ENCODE data around the gene C2orf92.
"Not testable (repeated sequence)": the region's sequence is repeated elsewhere in the genome, so short reads cannot be mapped to it uniquely, and the experiment has no call there.

Gene C2orf92

DNA sequence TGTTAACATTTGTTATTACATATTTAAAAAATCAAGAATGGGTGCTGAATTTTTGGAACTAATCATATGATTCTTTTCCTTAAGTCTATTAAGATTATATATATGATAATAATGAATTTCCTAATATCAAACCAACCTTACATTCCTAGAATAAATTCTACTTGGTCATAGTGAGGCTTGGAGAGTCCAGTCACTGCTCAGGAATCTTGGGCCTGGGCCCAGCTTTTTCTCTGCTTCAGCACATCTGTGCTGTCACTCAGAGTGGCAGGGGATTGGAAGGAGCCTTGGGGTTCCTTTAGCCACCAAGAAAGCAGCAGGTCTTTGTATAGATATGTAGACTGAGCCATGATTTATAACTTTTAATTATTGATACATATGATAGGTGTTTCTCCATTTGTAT is 24.0 kb downstream of the C2orf92 start:
- no peak for DNase-seq (ENCODE audit: low spot score)

DNA sequence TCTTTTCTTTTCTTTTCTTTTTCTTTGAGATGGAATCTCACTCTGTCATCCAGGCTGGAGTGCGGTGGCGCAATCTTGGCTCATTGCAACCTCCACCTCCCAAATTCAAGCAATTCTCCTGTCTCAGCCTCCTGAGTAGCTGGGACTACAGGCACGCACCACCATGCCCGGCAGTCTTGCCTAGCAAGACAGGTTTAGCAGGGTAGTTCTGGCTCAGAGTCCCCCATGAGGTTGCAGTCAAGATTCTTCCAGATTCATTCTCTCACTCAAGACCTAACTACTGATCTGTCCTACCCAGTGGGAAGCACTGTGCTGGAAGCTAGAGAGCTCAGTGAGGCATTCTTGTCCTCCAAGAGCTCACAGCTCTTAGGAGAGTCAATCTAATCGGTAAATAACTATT is 26.2 kb downstream of the C2orf92 start:
- DNase-seq (ENCODE audit: low spot score), result peak; percentile 29

DNA sequence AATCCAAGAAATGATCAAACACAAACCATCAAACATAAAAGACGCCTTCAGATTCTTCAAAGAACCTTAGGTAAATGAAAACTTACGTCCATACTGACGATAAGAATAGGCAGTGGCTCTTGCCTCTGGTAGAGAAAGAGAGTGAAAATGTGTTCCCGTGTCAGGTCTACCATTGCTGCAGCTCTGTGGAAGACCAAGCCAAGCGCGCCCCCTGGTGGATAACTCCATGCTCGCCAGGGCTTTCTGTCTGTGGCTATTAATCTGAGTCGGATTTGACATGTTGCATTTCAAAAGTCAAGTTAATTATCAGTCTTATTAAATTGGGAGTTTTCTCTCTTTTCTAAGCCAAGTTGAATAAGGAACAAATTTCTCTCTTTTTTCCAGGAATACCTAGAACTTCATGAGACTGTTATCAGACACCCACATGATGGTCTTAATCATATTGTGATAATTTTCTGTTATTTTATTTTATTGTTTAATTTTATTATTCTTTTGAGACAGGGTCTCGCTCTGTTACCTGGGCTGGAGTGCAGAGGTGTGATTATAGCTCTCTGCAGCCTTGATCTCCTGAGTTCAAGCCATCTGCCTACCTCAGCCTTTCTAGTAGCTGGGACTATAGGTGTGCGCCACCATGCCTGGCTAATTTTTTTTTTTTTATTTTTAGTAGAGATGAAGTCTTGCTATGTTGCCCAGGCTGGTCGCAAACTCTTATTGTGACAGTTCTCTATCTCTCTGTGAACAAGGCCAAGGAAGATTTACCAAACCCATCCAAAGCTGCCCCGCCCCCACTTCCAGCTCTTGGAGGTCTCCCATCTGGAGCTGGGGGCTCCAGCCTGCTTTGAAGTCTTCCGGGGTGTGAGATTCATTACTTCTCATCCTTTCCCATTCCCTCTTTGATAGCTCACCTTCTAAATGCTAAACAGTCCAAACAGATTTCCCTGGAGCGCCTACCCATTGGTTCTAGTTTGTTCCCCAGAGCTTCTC is 28.0 kb downstream of the C2orf92 start:
- peak; percentile 89 for DNase-seq (ENCODE audit: low spot score)

DNA sequence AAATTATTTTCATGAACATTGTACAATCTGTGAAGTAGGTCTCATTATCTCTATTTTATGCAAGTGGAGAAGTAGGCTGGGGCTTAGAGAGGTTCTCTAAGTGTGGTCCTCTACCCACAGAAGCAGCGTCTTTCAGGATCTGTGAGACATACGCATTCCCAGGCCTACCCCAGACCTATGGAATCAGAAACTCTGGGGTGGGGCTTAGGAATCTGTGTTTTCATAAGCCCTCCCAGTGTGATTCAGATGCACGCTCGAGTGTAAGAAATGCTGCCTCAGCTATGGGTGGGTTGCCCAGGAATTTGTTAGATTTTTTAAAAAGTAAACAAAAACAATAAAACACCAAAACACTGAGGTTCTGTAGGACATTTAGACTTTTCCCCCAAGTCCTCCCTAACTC is 29.0 kb downstream of the C2orf92 start:
- no peak for DNase-seq (ENCODE audit: low spot score)

DNA sequence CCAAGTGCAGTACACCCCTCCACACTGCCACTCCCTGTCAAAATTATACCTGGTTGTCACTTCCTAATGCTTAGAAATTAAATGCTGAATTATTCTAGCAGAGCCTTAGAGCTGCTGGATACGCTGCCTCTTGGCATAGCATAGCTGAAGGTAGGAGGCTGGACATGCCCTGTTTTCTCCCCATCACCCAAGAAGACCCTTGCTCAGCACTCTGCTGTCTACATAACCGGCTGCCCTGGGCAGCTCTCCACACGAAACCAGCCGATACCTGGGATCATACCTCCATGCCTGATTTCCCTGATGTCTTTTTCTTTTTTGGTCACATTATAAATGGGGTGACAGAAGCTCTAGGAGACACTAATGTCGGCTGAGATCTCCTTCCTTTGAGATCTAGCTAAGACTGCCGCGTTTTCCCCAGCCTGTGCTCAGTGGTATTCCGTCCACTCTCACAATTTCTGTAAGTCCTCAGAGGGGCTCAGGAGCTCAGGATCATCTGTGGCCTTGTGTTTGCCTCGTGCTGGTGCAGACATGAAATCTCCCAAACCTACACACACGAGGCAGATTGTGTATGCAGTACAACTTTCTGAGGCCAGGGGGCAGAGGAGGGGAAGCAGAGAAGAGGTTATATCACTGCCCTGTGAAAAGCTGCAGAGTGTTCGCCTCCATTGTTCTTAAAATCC is 30.4 kb downstream of the C2orf92 start:
- peak; percentile 73 for DNase-seq (ENCODE audit: low spot score)

DNA sequence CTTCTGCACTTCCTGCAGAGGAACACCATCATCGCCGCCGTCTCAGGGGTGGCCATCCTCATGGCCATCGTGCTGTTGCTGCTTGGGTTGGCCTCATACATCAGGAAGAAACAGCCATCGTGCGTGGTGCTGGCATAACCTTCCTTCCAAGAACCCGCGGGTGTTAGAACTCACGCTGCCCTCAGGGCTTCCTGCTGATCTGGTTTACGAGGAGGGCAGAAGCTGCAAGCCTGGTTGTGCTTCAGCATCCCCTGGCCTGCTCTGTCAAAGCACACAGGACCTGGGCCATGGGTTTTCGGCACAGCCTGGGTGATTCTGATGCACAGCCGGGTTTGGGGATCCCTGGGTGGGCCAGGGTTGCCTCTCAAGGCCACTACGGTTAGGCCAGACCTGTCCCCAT is 31.7 kb downstream of the C2orf92 start:
- DNase-seq (ENCODE audit: low spot score), result no peak

DNA sequence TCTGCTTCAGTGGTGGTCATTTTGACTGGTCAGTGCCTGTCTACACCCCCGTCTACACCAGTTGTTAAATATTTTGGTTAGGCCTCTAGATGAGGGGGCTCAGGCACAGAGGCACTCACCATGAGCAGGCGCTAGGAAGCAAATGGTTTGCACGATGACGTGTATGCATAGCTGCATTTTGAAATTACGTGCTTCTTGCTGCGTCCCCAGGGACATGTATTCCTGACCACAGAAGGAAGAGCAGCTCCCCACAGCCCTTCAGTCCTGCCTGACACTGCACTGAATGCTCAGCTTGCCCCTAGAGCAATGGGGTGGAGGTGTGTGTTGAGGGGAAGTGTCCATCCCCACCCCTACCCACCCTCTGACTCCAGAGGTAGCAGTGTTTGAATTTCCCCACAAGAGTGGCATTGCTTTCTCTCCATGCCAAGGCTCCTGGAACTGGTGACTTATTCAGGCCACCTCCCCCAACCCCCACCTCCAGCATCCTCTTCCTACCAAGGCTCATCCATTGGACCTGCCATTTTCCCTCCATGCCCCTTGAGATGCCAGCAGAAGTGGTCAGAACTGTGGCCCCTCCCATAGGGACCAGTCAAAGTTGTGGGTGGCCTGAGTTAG is 32.4 kb downstream of the C2orf92 start:
- DNase-seq (ENCODE audit: low spot score), result no peak

DNA sequence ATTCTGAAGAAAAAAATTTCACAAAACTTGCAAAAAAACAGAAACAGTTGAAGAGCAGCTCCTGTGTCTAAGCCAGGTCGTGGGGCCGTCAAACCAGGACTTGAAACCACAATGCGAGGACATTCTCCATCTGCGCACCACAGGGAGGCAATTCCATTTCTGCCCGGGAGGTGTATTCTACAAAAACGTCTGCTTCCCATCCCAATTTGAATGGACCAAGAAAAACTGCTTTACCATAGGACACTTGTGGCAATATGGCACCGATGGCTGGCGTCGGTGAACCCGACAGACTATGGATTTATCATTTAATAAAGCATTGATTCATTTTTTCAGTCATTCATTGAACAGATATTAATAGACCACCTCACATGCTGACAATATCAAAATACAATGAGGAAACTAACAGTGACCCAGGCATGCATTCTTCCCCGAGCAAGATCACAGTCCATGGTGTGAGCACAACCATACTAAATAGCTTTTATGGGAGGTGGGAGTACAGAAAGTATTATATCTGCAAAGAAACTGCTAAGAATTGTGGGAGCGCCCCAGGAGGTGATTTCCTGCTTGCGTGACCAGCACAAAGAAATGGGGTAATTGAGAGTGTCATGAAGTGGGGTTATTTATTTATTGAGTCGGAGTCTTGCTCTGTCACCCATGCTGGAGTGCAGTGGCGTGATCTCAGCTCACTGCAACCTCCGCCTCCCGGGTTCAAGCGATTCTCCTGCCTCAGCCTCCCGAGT is 33.4 kb downstream of the C2orf92 start:
- DNase-seq (ENCODE audit: low spot score), result no peak

DNA sequence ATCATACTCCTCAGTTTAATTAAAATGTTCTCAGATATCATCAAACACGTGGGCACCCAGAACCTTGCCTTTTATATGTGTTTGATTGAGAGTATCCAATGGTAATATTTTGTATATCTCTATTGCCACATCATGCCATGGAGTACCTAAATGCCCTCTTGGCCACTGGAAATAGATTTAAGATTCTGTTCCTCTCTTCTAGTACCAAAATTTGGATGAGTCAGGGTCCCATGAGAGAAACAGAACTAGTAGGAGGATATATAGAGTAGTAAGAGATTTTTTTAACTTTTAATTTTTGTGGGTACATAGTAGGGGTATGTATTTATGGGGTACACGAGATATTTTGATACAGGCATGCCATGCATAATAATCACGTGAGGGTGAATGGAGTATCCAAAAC is 34.2 kb downstream of the C2orf92 start:
- no peak for DNase-seq (ENCODE audit: low spot score)

DNA sequence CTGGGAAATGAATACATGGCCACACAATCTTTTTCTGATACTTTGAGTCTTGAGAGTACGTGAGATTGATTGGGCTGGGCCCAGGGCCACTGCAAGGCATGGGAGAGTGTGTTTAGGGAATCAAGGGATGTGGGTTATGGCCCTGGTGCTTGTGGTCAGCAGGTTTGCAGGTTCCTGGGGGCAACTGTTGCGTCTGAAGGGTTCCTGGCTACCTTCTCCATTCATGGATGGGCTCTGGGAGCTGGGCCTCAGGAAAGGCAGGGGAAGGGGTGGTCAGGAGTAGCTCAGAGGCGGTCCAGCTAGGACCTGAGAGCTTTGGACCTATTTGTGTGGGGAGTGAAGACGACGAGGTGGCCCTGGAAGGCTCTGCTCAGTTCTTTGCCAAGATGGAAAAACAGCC is 35.5 kb downstream of the C2orf92 start:
- DNase-seq (ENCODE audit: low spot score), result no peak

DNA sequence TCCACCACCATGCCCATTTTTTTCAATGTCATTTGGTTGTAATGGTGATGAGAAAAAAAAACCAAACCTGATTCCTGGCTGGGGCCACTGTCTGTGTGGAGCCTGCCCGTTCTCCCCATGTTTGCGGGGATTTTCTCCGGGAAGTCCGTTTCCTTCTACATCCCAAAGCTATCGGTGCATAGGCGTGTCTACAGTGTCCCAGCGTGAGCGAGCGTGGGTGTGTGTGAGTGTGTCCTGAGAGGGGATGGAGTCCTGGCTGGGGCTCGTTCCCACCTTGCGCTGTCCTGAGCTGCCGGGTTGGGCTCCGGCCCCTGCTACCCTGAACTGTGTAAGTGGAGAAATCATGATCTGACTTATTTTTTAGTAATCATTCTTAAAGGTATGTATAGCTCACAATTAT is 36.6 kb downstream of the C2orf92 start:
- DNase-seq (ENCODE audit: low spot score), result no peak

DNA sequence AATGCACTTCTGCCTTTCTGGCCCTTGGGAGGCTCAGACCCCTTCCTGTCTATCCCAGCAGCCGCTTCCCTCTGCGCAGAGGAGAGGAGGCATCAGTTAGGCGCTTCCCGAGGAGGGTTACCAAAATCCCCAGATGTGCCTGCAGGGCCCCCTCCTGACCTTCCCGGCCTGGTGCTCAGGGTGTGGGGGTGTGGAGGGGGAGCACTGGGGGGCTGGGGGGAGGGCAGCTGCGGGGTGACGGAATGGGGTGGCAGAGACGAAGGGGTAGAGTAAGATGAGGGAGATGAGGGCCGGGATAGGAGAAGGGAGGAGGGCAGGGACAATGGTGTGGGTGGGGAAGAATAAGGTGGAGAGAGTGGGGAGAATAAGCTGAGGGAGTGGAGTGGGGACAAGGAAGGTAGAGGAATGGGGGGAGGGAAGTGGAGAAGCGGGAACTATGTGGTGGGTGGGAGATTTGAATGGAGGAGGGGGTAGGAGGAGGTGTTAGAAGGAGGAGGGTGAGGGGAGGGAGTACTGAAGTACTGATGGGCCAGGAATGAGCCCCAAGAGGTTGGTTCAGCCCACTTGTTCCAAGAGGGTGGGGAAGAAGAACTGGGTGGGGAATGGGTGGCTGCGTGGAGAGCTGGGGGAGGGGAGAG is 37.3 kb downstream of the C2orf92 start:
- no peak for DNase-seq (ENCODE audit: low spot score)

DNA sequence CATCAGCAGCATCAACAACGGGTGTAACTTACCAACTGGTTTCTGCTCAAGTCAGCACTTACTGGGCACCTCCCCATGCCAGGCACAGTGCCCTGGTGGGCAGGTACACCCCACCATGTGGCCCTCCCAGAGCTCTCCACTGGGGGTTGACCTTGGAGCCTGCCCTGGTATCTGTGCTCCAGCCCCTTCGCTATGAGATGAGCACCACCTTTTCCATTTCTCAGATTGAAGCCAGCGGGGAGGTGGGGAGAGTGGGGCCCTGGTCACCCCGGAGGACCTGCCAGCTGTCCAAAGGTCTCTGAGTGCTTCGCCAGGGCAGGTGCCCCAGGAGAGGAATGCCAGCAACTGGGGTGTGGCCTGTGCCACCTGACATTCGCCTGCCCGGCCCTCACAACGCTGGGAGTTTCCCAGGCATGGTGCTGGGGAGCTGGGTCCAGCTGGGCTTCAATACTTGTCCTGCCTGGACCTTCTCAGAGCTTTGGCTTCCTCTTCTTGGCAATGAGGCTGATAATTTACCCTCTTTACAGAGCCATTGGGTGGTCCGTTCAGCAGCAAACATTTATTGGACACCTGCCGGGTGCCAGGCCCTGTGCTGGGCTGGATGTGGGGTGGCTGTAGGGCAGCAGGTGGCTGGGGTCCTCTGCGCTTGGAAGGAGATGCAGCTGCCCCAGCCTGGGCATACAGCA is 38.0 kb downstream of the C2orf92 start:
- no peak for DNase-seq (ENCODE audit: low spot score)

DNA sequence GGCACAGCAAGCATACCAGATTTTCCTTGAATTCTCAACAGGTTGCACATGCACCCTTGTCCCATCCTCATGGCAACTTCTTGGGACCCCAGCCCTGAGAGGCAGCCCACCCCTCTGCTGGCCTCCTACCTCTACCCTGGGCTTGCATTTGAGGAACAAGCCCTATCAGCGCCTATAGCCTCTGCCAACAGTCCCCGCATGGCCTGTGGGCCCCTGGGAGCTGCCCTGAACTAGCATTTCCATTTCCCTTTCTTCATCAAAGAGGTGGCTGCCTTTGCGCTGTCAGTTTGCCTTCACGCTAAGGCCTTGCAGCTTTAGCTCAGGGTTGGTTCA is 38.5 kb downstream of the C2orf92 start:
- DNase-seq (ENCODE audit: low spot score), result no peak

DNA sequence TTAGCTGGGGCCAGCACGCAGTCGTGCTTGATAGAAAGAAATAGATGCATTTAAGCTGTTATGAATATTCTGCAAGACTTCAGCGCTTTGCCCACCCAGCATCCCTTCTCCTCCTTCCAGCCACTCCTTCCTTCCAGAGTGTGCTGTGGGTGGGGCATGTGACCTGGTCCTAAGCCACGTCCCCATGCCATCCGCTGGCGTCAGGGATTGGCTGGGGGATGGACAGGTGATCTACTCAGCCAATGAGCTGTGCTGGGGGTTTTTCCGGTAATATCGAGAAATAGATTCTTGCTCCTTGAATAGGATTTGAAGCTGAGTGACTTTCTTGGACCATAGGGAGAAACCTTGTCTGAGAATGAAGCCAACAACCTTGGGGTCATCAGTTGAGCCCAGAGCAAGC is 39.1 kb downstream of the C2orf92 start:
- DNase-seq (ENCODE audit: low spot score), result no peak

DNA sequence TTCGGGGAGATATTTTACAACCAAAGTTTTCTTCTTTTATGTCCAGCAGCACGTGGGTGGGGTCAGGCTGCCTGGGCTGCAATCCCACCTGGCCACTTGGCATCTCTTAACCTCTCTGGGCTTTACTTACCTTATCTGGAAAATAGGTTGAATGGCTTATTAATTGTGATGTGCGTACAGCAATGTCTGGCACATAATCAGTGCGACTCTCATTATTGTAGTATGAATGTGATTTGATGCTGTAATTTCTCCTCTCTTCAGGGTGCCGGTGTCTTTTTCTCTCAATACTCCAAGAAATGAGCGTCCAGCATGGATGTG is 41.8 kb downstream of the C2orf92 start:
- DNase-seq (ENCODE audit: low spot score), result no peak

DNA sequence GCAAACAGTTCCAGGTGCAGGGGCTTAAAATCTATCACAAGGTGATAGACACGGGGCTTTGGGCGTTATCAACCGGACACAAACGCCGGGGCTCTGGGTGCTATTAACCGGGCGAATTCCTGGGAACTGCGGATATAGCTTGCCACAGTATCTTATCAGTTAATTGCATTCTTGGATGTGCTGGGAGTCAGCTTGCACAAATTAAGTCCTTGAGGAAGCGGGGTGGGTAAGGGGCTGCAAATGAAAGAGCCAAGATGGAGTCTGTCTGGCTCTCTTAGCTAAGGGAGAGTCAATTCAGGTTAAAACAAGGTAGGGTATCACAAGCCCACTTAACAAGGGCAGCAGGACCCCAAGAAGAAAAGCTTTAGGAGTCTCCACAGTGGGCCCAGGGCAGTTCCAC is 42.7 kb downstream of the C2orf92 start:
- not testable (repeated sequence) for DNase-seq (ENCODE audit: low spot score)

DNA sequence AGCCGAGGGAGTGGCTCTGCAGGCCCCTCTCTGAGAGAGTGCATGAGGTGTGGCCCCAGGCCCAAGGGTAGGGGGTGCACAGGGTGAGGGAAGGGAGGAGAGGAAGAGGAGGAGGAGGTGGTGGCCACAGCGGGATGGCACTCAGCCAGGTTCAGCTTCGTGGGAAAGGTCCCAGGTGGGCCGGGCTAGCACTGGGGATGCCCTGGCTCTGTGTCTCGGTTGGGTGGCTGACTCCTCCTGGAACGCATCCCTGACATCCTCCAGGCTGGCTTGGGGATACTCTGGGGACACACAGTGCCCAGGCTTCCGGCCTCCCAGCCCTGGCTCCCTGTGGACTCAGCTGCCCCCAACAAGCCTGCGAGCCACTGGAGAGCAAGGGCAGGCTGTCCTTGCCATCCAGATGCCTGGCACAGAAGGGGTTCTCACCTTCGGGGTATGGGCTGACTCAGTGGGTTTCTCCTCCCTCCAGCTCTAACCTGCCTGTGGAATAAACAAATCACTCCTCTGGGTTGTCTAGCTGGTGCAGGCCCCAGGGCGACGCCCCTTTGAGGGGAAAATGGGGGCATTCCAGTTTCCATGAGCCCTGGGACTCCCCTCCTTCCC is 43.3 kb downstream of the C2orf92 start:
- DNase-seq (ENCODE audit: low spot score), result no peak

DNA sequence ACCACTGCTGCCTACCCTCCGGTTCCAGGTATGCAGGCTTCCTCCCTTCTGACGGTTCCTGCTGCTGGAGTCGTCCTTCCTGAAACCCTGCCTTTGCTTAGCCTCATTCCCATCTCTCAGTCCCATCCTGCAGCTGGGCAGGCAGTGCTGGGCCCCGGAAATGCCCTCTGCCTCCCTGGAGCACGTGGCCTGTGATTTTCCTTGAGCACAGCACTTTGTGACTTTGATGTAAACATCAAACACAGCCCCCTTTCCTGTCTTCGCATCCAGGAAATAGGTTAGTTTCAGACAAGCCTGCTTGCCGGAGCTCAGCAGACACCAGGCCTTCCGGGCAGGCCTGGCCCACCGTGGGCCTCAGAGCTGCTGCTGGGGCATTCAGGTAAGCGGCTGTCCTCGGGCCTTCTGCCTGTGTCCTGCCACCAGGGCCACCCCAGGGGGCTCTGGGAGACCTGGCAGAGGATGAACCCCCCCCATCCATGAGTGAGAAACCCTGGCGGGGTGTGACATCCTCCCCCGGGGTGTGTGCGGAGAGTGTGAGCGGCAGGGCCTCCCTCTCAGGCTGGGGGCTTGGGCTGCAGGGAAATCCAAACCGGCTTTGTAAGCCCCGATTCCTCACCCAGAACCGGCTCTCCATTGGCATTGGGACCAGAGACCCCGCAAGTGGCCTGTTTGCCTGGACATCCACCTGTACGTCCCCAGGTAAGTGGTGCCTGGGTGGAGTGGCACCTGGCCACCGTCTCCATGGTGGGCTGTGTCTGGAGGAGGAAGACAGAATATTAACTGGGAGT is 44.0 kb downstream of the C2orf92 start, which contains the start of gene ZAP70:
Gene ZAP70 (plus strand): TSS at position 281 of the 788 bp plus-strand sequence. CDS start 10,461 bp downstream, outside the sequence.
- no peak for DNase-seq (ENCODE audit: low spot score)

Measured in ecto neural progenitor cell (in vitro differentiated cells).